Measurements from ENCODE around the gene FRA10AC1.

Gene FRA10AC1

GRCh38 chr10:93629647-93630305 is 72.6 kb downstream of the FRA10AC1 start:
- no peak for DNase-seq (ENCODE audit: low spot score)

- DNase-seq (ENCODE audit: low spot score) = no peak
These were observed 73.5 kb downstream of the FRA10AC1 start for GRCh38 chr10:93628858-93629257.

GRCh38 chr10:93622942-93623341 is 79.5 kb downstream of the FRA10AC1 start:
- DNase-seq (ENCODE audit: low spot score) = no peak

GRCh38 chr10:93620925-93621324 is 81.5 kb downstream of the FRA10AC1 start:
- DNase-seq (ENCODE audit: low spot score) = no peak

All from COLO829 (cell line).